Measurements from ENCODE around the gene MLXIP.
"Not testable (repeated sequence)": the region's sequence is repeated elsewhere in the genome, so short reads cannot be mapped to it uniquely, and the experiment has no call there.

Gene MLXIP

GRCh38 chr12:122052285-122052684 lies 26.3 kb upstream of the MLXIP start:
- DNase-seq: no peak

GRCh38 chr12:122054842-122055520 lies 23.6 kb upstream of the MLXIP start:
- no peak for DNase-seq

GRCh38 chr12:122056406-122056805 lies 22.1 kb upstream of the MLXIP start:
- not testable (repeated sequence) for DNase-seq

GRCh38 chr12:122057007-122057735 lies 21.4 kb upstream of the MLXIP start:
- no peak for DNase-seq

GRCh38 chr12:122057769-122058168 lies 20.8 kb upstream of the MLXIP start:
- no peak for DNase-seq

- DNase-seq: no peak
These were observed 19.9 kb upstream of the MLXIP start for GRCh38 chr12:122058549-122059149.

- DNase-seq: no peak
These were observed 19.2 kb upstream of the MLXIP start for GRCh38 chr12:122059203-122059960.

GRCh38 chr12:122060081-122060501 lies 18.5 kb upstream of the MLXIP start:
- DNase-seq: no peak

GRCh38 chr12:122061253-122061652 lies 17.3 kb upstream of the MLXIP start:
- no peak for DNase-seq

GRCh38 chr12:122062832-122063693 lies 15.5 kb upstream of the MLXIP start:
- DNase-seq: no peak

GRCh38 chr12:122063694-122064024 lies 14.9 kb upstream of the MLXIP start:
- DNase-seq: no peak

GRCh38 chr12:122064025-122064777 lies 14.4 kb upstream of the MLXIP start:
- DNase-seq: no peak

- no peak for DNase-seq
These were observed 13.6 kb upstream of the MLXIP start for GRCh38 chr12:122064780-122065588.

- no peak for DNase-seq
These were observed 11.0 kb upstream of the MLXIP start for GRCh38 chr12:122067548-122067947.

GRCh38 chr12:122067966-122068365 lies 10.6 kb upstream of the MLXIP start:
- DNase-seq: no peak

- no peak for DNase-seq
These were observed 6.3 kb upstream of the MLXIP start for GRCh38 chr12:122072031-122072970.

GRCh38 chr12:122073815-122074214 lies 4.7 kb upstream of the MLXIP start:
- DNase-seq: no peak

- DNase-seq: no peak
These were observed 1.6 kb upstream of the MLXIP start for GRCh38 chr12:122076743-122077495.

- no peak for DNase-seq
These were observed 526 bp downstream of the MLXIP start for GRCh38 chr12:122079033-122079531.
